WERI-Rb-1 (cell line): Measurements from ENCODE around the gene TRIM43.
"Not testable (repeated sequence)": the region's sequence is repeated elsewhere in the genome, so short reads cannot be mapped to it uniquely, and the experiment has no call there.

Experiments
- DNase-seq: peaks from one replicate; pipeline ENCODE4 v3.0.0-alpha.2; 2020
- H3K27ac ChIP-seq: fragments of 250-450 bp; sonication (Bioruptor Pico); 2 replicates; pipeline ENCODE4 v1.5.1; 2020; ENCODE audit warnings: mild to moderate bottlenecking, moderate library complexity
- H3K27me3 ChIP-seq: fragments of 250-450 bp; sonication (Bioruptor Pico); 2 replicates; pipeline ENCODE4 v1.5.1; 2021; ENCODE audit warnings: mild to moderate bottlenecking, low read depth, moderate library complexity; ENCODE audit not compliant: insufficient read depth, severe bottlenecking
- H3K36me3 ChIP-seq: fragments of 250-450 bp; sonication (Bioruptor Pico); 2 replicates; pipeline ENCODE4 v1.5.1; 2020; ENCODE audit warnings: mild to moderate bottlenecking, moderate library complexity
- H3K4me3 ChIP-seq: 2 replicates; pipeline ENCODE4 v1.5.1; 2011; ENCODE audit warnings: low read depth, mild to moderate bottlenecking, control low read depth, low read length
- H3K9me3 ChIP-seq: fragments of 250-450 bp; sonication (Bioruptor Pico); 2 replicates; pipeline ENCODE4 v1.5.1; 2021; ENCODE audit warnings: mild to moderate bottlenecking, moderate library complexity; ENCODE audit not compliant: severe bottlenecking

Gene TRIM43

DNA sequence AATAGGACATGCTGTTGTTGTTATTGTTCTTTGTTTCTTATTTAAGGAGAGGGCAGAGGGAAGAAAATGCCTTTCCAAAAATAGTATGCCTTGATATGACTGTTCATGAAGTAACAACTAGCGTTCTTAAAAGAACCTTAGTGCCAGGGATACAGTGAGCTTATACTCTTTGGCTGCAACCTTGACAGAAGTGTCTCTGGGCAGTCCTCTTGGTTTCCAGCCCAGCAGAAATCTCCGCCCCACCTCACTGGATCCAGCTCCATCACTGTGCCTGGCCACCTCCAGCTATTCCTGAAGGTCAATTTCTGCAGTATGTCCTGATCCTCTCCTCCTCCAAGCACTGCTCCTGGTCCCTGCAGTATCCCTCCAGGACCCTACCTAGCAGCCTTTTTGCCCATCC is 39.2 kb downstream of the TRIM43 start:
- DNase-seq, H3K27ac ChIP-seq, H3K9me3 ChIP-seq, H3K4me3 ChIP-seq, H3K36me3 ChIP-seq, H3K27me3 ChIP-seq: not testable (repeated sequence)

GRCh38 chr2:95633626-95634259 is 41.9 kb downstream of the TRIM43 start:
- not testable (repeated sequence) for DNase-seq, H3K4me3 ChIP-seq, H3K27me3 ChIP-seq, H3K27ac ChIP-seq, H3K9me3 ChIP-seq, H3K36me3 ChIP-seq

- H3K36me3 ChIP-seq, DNase-seq, H3K4me3 ChIP-seq, H3K9me3 ChIP-seq, H3K27ac ChIP-seq, H3K27me3 ChIP-seq: not testable (repeated sequence)
These were observed 48.9 kb downstream of the TRIM43 start for GRCh38 chr2:95640515-95641288.

- H3K27me3 ChIP-seq, DNase-seq, H3K9me3 ChIP-seq, H3K36me3 ChIP-seq, H3K27ac ChIP-seq, H3K4me3 ChIP-seq: not testable (repeated sequence)
These were observed 49.4 kb downstream of the TRIM43 start for GRCh38 chr2:95641289-95641575.

DNA sequence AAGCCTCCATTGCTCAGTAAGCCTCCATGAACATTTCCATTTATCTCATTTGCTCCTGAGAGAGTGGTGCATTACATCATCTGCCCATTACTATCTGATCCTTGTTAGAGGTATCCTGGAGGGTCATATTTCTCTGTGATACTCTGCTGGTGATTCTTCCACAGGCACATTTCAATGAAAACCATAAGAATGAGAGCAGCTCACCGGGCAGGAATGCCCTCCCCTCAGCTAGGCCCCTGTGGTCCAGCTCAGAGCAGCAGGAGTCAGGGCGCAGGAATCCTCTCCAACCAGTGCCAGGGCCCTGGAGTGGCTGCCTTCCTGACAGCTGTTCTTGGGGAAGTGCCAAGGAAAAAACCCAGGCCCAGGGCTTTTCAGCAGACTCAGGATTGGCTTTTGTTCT is 50.0 kb downstream of the TRIM43 start:
- not testable (repeated sequence) for H3K9me3 ChIP-seq, H3K36me3 ChIP-seq, H3K27me3 ChIP-seq, H3K4me3 ChIP-seq, H3K27ac ChIP-seq, DNase-seq

- DNase-seq, H3K36me3 ChIP-seq, H3K9me3 ChIP-seq, H3K27me3 ChIP-seq, H3K27ac ChIP-seq, H3K4me3 ChIP-seq: not testable (repeated sequence)
These were observed 50.6 kb downstream of the TRIM43 start for GRCh38 chr2:95642360-95642759.

DNA sequence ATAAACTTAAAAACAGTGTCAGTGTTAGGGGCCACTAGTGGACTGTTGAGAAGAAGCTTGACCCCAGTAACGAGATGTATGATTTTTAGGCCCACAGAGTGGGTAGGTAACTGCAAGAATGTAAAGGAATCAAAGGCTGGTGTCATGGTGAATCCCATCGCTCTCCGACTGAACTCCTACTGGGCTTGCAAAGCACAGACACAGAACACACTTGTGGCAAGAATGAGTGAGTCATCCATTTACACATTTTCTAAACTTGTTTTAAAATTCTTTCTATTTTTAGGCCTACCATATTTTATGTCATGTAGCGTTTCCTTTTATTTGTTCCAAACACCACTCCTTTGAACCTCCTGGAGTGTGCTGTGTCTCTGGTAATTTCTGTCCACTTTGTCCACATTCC is 51.1 kb downstream of the TRIM43 start:
- DNase-seq, H3K27ac ChIP-seq, H3K27me3 ChIP-seq, H3K4me3 ChIP-seq, H3K9me3 ChIP-seq, H3K36me3 ChIP-seq: not testable (repeated sequence)

DNA sequence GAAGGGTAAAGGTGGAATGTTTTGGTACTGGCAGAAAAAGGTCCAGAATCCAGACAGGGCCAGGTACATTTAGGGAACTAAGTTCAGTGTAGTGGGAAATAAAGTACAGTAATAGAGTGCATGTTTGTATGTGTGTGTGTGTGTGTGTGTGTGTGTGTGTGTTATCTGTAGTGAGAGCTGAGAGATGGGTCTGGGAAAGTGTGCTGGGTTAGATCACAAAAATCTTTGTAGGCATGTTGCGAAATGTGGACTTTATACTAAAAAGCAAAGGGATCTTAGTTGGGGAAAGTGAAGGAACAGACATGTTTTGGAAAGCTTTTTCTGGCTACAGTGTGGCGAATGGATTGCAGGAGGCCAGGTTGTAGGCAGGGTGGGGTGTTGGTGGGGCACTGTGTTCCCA is 53.5 kb downstream of the TRIM43 start:
- not testable (repeated sequence) for H3K36me3 ChIP-seq, H3K27me3 ChIP-seq, H3K27ac ChIP-seq, DNase-seq, H3K9me3 ChIP-seq, H3K4me3 ChIP-seq

DNA sequence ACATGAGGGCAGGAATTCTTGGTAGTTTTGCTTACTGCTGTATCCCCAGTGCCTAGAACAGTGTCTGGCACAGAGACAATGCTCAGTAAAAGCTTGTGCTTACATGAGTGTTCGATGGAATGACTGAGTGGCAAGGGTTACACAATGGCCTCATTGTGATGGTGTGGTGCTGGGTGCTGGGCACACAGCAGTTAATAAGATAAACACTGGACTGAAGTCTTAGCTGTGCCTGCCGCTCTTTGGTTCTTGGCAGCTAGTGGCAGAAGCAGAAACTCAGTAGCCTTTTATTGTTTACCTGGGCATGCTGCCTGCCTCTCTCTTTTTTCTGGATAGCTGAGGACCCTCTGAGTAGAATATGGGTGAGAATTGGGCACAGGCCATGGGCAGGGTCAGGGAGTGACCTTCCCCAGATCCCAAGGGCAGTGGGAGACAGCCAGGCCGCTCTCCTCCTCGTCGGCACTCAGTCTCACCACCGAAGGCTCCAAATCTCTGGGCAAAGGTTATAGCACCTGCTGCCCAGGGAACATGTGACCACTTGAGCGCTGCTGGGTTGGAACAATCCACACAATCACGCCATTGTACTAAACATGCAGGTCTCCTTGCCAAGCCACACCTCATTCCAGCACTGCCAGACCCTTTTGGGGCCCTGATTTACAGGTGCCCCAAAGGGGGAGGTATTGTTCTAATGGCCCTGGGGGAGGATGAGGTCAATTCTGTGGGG is 54.6 kb downstream of the TRIM43 start:
- not testable (repeated sequence) for H3K36me3 ChIP-seq, H3K9me3 ChIP-seq, H3K4me3 ChIP-seq, DNase-seq, H3K27me3 ChIP-seq, H3K27ac ChIP-seq

DNA sequence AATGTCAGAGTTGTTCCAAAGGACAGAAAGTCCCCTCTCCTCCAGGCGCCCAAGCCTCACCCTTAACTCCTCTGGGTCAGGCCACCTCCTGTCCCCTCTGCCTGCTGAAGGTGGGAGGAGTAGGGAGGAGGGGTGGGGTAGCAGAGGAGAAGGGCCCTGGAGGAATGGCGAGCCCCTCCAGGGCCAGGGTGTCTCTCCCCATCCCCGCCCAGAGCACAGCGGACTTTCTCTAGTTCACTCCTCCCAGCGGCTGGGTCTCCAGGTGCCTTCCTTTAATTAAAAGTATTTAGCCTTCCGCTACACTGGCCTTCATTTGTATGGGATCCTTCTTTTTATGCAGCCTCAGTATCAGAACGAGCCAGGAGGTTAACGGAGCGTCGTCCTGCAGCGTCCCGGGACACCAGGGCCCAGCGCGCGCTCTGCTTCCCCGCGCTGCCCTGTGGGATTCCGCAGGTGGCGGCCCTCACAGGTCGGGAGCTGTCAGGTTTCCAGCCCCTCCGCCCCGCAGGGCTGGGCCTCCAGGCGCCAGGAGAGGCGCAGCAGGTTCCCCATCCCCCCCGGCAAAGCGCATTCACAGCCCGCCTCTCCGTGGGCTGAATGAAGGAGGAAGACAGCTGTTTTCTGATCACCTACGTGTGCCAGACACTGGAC is 57.2 kb downstream of the TRIM43 start:
- H3K9me3 ChIP-seq, H3K27me3 ChIP-seq, H3K4me3 ChIP-seq, DNase-seq, H3K36me3 ChIP-seq, H3K27ac ChIP-seq: not testable (repeated sequence)
